NCI-H1417 treated with DMSO at 0.1 percent for 48 hours (cell line): ENCODE data around the gene MICAL3.

Experiments
- DNase-seq: peaks from one replicate; lab custom pipeline; 2025; lab: John Stamatoyannopoulos, UW

Gene MICAL3

GRCh38 chr22:17838180-17838865, 186.0 kb downstream of the MICAL3 start:
- DNase-seq: no peak

GRCh38 chr22:17836992-17837742, 187.2 kb downstream of the MICAL3 start:
- no peak for DNase-seq

- no peak for DNase-seq
Measured at GRCh38 chr22:17835256-17835655, 189.1 kb downstream of the MICAL3 start.

GRCh38 chr22:17833489-17833888, 190.9 kb downstream of the MICAL3 start:
- no peak for DNase-seq

GRCh38 chr22:17832665-17833064, 191.7 kb downstream of the MICAL3 start:
- no peak for DNase-seq

- DNase-seq: no peak
Measured at GRCh38 chr22:17831501-17832251, 192.7 kb downstream of the MICAL3 start.

GRCh38 chr22:17830043-17830961, 194.1 kb downstream of the MICAL3 start:
- no peak for DNase-seq

- no peak for DNase-seq
Measured at GRCh38 chr22:17829695-17830042, 194.7 kb downstream of the MICAL3 start.

- no peak for DNase-seq
Measured at GRCh38 chr22:17828502-17829080, 195.8 kb downstream of the MICAL3 start.

GRCh38 chr22:17827466-17827865, 196.9 kb downstream of the MICAL3 start:
- no peak for DNase-seq

- no peak for DNase-seq
Measured at GRCh38 chr22:17825876-17826550, 198.3 kb downstream of the MICAL3 start.

GRCh38 chr22:17824457-17824856, 199.9 kb downstream of the MICAL3 start:
- no peak for DNase-seq

- no peak for DNase-seq
Measured at GRCh38 chr22:17823964-17824363, 200.4 kb downstream of the MICAL3 start.

- no peak for DNase-seq
Measured at GRCh38 chr22:17823226-17823625, 201.1 kb downstream of the MICAL3 start.

GRCh38 chr22:17822087-17822486, 202.3 kb downstream of the MICAL3 start:
- DNase-seq: no peak

GRCh38 chr22:17820879-17821439, 203.4 kb downstream of the MICAL3 start:
- DNase-seq: no peak

GRCh38 chr22:17818649-17819048, 205.7 kb downstream of the MICAL3 start:
- DNase-seq: no peak

- no peak for DNase-seq
Measured at GRCh38 chr22:17818180-17818579, 206.2 kb downstream of the MICAL3 start.

GRCh38 chr22:17817511-17818065, 206.8 kb downstream of the MICAL3 start:
- DNase-seq: no peak

- no peak for DNase-seq
Measured at GRCh38 chr22:17817079-17817478, 207.3 kb downstream of the MICAL3 start.
